ENCODE results near the gene MYF5.

The MYF5 gene

GRCh38 chr12:80692114-80692513, 24.6 kb upstream of the MYF5 start:
- in situ Hi-C loops (cut with HindIII; ENCODE audit: low pct_ligation_motif_present, low sequenced_read_pairs), result no loop called here
- H3K4me3 ChIP-seq (ENCODE audit: low read depth, low read length), result no peak overlapping the region
- H3K27me3 ChIP-seq (replicated peaks), result no peaks in the 10 kb centered on the region
- no peak for DNase-seq
- TF ChIP-seq CTCF (IDR thresholded peaks at IDR 0.05; ENCODE audit: low read depth, low read length, missing control alignments), result no peak
- no peak overlapping the region for H3K27ac ChIP-seq
- H3K36me3 ChIP-seq (replicated peaks), result no peaks in the 10 kb centered on the region

- TF ChIP-seq CTCF (IDR thresholded peaks at IDR 0.05; ENCODE audit: low read depth, low read length, missing control alignments), result no peak
- Histone ChIP-seq H3K27ac (no peak overlapping the region), H3K36me3 (replicated peaks) (no peaks in the 10 kb centered on the region), H3K27me3 (replicated peaks) (no peaks in the 10 kb centered on the region), H3K4me3 (ENCODE audit: low read depth, low read length) (no peak overlapping the region)
- in situ Hi-C loops (cut with HindIII; ENCODE audit: low pct_ligation_motif_present, low sequenced_read_pairs), result no loop called here
- no peak for DNase-seq
These were observed 19.3 kb upstream of the MYF5 start for GRCh38 chr12:80697270-80697887.

GRCh38 chr12:80698256-80698655, 18.5 kb upstream of the MYF5 start:
- Histone ChIP-seq H3K4me3 (ENCODE audit: low read depth, low read length) (no peak overlapping the region), H3K27ac (no peak overlapping the region), H3K27me3 (replicated peaks) (no peaks in the 10 kb centered on the region), H3K36me3 (replicated peaks) (no peaks in the 10 kb centered on the region)
- in situ Hi-C loops (cut with HindIII; ENCODE audit: low pct_ligation_motif_present, low sequenced_read_pairs), result no loop called here
- no peak for TF ChIP-seq CTCF (IDR thresholded peaks at IDR 0.05; ENCODE audit: low read depth, low read length, missing control alignments)
- no peak for DNase-seq

GRCh38 chr12:80698847-80699542, 17.7 kb upstream of the MYF5 start:
- Histone ChIP-seq H3K4me3 (ENCODE audit: low read depth, low read length) (no peak overlapping the region), H3K27me3 (replicated peaks) (no peaks in the 10 kb centered on the region), H3K36me3 (replicated peaks) (no peaks in the 10 kb centered on the region), H3K27ac (no peak overlapping the region)
- no peak for DNase-seq
- in situ Hi-C loops (cut with HindIII; ENCODE audit: low pct_ligation_motif_present, low sequenced_read_pairs), result no loop called here
- no peak for TF ChIP-seq CTCF (IDR thresholded peaks at IDR 0.05; ENCODE audit: low read depth, low read length, missing control alignments)

- Histone ChIP-seq H3K27ac (no peak overlapping the region), H3K27me3 (replicated peaks) (no peaks in the 10 kb centered on the region), H3K36me3 (replicated peaks) (no peaks in the 10 kb centered on the region), H3K4me3 (ENCODE audit: low read depth, low read length) (no peak overlapping the region)
- in situ Hi-C loops (cut with HindIII; ENCODE audit: low pct_ligation_motif_present, low sequenced_read_pairs), result no loop called here
- DNase-seq, result no peak
- no peak for TF ChIP-seq CTCF (IDR thresholded peaks at IDR 0.05; ENCODE audit: low read depth, low read length, missing control alignments)
These were observed 16.4 kb upstream of the MYF5 start for GRCh38 chr12:80700327-80700726.

Data from brain microvascular endothelial cell (primary cell).